ENCODE measurements around the gene DCAF6.

- TF ChIP-seq CTCF (IDR thresholded peaks at IDR 0.05; ENCODE audit: insufficient read depth, low read length, poor library complexity, severe bottlenecking) (no peak), EZH2phosphoT487 (conservative IDR thresholded peaks at IDR 0.05; ENCODE audit: low read length) (no peak)
Observed at GRCh38 chr1:167924102-167924501, 12.4 kb upstream of the DCAF6 start.

Data from SU-DHL-6 (cell line).